GM18502 (cell line): Measurements from ENCODE around the gene MRRF.
"Not testable (repeated sequence)": the region's sequence is repeated elsewhere in the genome, so short reads cannot be mapped to it uniquely, and the experiment has no call there.

Experiments
- ATAC-seq: cut with Tn5 transposase; IDR thresholded peaks from one replicate; pipeline ENCODE4 v1.9.1; 2021; ENCODE audit warnings: mild to moderate bottlenecking; ENCODE audit not compliant: unreplicated experiment, poor library complexity

MRRF gene

DNA sequence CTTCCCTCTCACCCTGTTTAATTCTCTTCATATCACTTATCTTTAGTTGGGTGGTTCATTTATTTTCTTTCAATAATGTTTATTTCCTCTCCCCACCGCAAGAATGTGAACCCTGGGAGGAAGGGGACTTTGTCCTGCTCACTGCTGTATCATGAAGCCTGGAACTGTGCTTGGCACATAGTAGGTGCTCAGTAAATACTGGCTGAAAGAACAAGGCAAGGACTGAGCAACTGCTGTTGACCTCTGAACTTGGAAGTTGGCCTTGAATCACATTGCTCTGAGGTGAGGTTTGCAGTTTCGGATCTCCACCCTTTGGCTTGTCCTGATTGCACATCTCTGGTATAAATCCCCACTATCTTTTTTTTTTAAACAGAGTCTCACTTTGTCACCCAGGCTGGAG lies 84.1 kb downstream of the MRRF start:
- ATAC-seq: no peak

DNA sequence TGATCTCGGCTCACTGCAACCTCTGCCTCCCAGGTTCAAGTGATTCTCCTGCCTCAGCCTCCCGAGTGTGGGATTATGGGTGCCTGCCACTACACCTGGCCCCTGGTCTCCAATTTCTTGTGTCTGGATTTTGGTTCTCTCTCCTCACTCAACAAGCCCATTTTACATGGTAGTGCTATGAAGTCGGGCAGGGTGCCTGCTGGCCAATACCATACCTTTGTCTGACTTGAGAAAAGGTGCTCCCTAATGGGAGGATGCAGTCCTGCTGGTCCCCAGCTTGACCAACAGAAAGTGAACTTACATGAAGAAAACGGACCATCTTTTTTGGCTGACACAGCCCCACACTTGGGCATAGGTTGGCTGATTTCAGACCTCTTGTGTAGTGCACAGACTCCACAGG lies 84.5 kb downstream of the MRRF start:
- no peak for ATAC-seq

DNA sequence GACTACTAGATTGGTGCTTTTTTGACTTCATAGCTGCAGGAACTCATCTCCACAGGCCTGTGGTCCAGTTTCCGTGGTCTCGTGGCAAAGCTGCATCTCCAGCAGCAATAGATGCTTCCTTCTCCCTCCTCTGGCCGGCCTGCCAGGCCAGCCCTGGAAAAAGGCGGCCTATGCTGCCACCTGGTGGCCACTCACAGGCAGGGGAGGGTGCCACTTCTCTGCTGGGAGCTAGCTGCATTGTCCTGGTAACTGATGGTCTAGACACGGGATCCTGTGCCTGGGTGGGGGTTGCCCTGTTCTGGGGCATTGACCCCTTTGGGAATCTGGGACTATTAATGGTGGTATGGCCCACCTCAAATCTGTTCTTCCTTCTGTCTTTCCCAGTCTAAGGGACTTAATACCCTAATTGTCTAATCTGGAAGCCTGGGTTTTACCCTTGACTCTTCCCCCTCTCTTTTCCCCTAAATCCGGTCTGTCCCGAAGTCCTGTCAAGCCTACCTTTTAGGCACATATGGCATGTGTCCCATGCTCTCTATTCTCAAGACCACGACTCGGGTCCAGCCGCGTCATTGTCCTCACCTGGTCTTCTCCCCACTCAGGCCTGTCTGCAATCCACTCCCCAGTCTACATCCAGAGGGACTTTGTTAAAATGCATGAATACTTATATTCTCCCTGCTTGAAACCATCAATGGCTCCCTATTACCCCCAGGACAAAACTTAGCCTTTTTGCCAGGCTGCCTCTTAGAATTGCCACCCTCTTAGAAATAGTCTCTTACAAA lies 86.1 kb downstream of the MRRF start:
- peak; percentile 89 for ATAC-seq

DNA sequence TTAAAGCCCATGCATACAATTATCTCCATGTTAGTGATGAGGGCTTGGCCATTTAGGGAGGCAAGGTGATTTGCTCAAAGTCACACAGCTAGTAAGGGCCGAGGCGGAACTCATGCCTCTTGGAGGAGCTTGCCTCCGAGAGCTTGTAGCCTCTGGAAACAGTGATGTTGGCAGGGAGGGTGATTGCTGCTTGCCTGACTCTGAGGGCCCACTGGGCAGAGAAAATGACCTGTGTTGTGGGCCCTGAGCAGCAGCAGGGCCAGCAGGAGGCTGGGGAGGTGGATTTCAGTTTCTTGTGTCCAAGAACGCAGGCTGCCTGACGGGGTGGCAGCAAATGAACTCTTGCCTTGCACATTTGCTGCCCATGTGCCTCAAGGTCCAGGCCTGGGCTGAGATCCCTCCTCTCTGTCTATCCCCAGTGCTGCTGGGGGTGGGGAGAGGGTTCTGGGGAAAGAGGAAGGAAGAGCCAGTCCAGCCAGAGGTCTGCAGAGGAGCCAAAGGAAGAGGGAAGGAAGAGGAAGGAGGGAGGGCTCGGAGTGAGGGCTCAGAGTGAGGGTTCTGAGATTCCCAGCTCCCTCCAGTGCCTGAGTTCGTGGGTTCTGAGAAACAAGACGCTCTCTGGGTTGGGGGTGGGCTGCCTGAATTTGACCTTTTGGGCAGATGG lies 90.0 kb downstream of the MRRF start:
- no peak for ATAC-seq

DNA sequence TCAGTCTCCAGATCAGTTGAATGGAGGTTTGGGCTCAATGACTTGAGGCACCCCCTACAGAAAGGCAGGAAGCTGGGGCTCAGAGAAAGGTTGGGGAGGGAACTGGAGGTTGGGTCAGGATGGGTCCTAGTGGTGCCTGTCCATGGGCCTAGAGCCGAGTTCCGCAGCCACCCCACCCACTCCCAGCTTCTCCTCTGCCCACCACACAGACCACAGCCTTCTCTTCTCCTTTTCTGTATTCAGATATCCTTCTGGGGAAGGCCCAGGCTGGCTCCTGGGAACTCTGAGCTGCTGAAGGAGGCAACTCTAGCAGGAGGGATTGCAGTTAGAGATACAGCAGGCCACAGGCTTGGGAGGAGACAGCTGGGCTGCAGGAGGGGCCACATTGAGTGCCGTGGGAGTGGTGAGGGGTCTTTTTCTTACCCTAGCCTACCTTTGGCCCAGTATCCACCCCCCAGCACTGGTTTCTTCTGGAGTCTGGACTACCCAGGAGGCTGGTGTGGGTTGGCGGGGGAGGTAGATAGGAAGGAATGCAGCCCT lies 90.7 kb downstream of the MRRF start:
- no peak for ATAC-seq

DNA sequence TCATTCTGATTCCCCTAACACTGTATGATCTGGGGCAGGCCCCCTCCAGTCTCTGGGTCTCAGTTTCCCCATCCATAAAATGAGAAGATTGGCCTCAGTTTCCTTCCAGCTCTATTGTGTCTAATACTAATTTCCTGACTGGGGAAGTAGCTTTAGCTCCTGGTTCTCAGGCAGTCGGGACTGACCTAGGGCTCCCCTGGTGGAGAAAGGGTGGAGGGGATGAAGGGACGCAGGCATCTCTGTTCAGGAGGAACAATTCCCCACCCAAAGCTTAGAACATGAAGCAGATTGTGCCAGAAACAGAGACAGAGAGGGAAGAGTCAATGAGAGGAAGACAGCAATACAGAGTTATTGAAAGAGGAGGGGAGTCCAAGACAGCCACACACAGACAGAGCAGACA lies 91.9 kb downstream of the MRRF start:
- no peak for ATAC-seq

DNA sequence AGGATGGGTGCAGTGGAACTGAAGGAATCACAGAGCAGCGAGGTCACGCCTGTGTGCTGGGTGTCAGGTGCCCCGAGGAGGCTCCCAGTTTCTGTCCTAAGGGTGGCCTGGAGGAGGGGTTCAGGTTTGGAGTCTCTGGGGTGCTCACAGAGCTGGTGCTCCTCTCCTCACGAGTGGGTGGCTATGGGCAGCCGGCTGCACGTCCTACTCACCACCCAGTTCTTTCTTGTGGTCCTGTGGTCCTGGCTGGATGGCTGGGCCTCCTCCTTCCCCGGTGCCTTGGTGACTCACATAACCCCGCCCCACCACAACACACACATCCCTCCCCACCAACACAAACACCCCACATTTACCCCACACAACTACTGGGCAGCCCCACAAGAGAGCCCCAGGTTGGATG lies 96.2 kb downstream of the MRRF start:
- ATAC-seq: no peak

DNA sequence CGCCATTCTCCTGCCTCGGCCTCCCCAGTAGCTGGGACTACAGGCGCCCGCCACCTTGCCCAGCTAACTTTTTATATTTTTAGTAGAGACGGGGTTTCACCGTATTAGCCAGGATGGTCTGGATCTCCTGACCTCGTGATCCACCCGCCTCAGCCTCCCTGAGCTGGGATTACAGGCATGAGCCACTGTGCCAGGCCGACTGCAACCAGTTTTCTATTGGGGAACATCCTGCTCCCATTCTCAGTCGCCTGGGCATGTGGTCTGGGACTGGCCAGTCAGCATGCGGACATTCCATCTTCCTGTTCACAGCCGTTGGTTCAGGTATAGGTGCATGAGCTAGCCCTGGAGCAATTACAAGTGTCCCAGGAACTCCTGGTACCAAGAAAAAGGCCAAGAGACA lies 98.4 kb downstream of the MRRF start:
- not testable (repeated sequence) for ATAC-seq

DNA sequence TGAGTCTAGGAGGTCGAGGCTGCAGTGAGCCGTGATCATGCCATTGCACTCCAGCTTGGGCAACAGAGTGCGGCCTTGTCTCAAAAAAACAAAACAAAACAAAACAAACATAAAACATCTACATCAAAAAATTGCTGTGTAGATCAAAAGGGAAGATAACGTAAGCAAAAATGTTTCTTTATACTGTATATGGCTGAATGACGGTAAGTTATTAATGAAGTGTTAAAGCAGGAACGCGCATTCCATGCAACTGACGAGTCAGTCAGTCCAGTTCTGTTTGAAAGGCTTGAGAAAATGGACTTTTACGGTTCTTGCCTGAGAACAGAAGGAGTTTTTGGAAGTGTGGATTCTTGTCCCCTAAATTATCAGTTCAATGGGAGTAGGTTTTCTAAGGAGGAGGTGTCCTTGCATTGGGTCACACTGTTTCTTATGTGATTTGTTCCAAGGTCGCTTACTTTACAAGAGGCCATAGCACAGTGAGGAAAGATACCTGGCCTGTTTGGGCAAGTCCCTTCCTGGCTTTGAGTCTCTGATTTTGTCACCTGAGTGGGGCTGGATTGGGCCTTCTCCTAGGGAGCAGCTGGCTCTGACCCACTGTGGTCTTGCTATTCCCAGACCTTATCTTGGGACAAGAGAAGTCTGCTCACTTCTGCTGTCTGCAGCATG lies 99.6 kb downstream of the MRRF start:
- no peak for ATAC-seq

DNA sequence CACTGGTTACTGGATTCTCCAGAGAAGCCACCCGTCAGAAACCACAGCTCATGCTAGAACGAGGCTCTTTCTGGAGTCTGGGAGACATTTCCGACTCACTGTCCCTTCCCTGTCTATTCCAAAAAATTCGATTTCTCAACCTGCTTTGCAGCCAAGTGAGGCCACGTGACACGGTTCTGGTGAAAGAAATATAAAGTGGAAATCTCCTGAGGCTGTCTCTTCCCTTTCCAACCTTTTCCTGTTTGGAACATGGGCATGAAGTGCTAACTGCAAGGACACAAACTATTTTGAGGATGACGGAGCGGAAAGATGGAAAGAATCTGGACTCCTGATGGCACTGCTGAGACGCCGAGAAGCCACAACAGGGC lies 100.1 kb downstream of the MRRF start:
- ATAC-seq: no peak

DNA sequence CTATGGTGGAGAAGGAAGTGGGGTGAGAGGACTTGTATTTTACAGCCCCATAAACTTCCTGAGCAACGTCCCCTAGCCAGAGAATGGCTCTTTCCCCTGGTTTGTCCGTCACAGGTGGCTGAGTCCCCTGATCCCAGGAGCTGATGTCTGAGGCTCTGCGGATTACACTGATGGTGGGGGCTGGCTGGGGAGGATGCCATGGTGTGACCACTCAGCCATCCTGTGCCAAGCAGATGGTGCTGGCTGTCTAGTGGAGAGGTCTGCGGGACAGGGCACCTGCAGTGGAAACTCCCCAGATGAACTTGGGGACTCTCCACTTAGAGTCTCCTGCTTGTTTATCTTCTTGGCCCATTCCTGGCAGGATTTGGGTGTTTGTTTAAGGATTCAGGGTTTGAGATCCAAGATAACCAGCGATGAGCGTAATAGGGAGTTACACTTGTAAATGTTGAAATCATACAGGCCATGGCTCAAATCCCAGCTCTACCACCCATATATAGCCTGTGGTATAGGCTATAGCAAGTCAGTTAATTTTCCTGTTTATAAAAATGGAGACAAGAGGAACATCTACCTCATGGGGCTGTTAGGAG lies 101.5 kb downstream of the MRRF start:
- ATAC-seq: no peak

DNA sequence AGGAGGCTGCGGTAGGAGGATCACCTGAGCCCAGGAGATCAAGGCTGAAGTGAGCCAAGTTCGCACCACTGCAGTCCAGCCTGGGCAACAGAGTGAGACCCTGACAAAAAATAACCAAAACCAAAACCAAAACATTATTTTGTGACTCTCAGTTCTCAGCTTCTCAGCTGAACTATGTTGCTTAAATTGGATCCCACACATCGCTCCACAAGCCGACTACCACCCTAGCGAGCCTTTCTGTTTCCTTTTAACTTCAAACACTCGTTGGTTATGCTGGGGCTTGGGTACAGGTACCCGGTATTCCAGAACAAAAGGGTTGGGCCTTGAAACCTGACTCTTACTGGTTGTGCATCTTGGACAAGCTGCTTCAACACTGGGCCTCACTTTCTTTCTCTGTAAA lies 102.4 kb downstream of the MRRF start:
- no peak for ATAC-seq

DNA sequence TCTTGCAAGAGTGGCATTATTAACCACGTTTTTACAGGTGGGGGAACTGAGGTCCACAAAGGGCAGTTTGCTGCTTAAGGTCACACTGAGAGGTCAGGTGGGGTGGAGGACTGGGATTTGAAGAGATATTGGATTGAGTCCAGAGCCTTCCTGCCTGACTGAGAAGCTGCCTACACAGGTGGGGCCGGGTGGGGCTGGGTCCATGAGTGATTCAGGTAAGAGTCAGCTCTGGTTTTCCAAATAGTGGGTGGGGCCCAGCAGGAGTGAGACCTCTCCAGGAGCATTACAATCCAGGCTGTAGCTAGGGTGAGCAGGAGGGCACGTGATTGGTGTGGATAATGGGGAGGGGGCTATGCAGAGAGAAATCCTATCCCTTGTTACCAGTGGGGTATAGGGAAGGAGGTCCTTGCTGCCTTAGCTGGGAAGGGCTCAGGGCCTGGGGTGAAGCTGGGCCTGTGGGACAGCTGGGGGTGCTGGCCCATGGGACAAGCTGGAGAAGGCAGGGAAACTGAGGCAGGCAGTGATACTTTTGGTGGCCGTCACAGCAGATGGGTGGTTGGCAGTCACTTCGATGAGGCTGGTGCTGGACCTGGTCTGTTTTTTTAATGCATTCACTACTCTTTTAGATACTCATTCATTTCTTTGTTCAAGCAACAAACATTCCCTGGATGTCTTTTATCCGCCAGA lies 103.2 kb downstream of the MRRF start:
- no peak for ATAC-seq

DNA sequence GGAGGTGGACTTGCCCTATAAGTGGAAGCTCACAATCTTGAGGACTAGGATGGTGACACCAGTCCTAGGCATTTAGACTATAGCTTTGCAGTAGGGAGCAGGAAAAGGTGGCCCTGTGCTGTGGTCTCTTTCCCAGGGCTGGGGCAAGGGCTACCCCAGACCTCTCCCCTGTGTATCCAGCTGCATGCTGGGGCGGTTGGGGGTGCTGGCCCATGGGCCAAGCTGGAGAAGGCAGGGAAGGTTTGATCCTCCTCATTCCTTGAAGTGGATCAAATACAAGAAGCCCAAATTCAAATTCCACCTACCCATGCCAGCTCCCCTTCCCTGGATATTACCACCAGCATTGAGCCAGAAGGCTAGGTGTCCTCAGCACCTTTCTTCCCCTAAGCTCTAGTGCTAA lies 104.0 kb downstream of the MRRF start:
- ATAC-seq: no peak

DNA sequence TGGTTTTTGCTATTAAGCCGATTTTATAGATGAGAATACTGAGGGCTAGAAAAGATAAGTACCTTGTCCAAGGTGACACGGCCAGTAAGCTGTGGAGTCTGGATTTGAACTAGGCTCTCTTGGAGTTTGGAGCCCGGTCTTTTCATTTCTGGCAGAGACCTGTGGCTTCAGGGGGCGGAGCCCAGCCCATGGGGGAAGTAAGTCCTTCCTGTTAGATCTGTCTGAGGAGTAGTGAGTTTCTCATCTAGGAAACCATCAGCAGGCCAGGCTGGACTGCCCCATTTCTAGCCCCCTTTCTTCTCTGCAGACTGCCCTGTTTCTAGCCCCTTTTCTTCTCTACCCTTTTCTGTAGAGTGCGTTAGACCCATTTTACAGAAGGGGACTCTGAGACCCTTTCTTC lies 105.6 kb downstream of the MRRF start:
- peak; percentile 43 for ATAC-seq

DNA sequence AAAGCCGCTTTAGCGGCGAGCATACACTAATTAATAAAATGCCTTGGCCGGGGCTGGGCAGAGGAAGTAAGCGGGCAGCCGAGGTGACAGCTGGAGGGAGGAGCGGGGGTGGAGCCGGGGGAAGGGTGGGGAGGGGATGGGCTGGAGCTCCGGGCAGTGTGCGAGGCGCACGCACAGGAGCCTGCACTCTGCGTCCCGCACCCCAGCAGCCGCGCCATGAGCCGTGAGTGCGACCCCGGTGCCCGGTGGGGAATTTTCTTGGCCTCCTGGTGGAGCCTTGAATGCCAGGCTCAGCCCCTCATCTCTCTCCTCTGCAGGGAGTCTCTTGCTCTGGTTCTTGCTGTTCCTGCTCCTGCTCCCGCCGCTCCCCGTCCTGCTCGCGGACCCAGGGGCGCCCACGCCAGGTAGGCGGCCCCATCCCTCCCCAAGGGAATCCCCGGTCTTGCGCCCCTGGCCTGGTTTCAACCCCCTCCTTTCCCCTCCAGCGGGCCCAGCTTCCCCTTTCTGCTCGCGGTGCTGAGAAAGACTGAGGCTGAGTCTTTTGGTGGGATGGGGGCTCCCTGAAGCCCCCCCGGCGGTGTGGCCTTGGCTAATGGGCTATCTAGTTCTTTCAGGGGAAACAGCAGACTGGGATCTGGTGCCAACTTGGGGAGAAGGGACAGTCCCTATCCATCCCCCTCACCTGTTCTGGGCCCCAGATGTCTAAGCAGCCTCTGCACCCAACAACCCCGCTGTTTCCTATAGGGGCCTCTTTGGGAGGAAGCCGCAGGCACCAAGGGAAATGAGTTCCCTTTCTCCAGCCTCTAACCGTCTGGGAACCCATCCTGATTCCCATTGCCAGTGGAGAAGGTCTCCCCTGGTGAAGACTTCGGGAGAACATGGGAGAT lies 106.4 kb downstream of the MRRF start, which contains the start of gene PTGS1:
Gene PTGS1, plus strand, starts transcription at position 156 of the 887 bp plus-strand sequence. Its CDS starts 61 bp downstream, at position 217.
- peak; percentile 63 for ATAC-seq

DNA sequence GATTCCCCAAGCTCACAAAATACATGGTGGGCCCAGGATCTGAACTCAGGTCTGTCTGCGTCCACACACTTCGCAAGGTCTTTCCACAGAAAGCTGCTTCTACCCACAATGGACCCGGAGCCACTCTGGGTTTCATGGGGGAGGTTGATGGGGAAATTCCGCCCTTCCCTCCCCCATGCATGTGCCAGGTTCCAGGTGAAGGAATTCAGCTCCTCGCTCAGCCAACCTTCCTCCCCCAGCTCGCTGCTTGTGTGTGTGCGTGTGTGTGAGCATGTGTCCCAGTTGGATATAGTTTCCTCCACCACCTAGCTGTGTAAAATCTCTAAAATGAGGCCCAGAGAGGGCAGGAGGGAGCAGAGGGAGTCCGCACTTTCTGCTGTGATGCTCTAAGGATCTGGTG lies 107.2 kb downstream of the MRRF start:
- ATAC-seq: no peak

DNA sequence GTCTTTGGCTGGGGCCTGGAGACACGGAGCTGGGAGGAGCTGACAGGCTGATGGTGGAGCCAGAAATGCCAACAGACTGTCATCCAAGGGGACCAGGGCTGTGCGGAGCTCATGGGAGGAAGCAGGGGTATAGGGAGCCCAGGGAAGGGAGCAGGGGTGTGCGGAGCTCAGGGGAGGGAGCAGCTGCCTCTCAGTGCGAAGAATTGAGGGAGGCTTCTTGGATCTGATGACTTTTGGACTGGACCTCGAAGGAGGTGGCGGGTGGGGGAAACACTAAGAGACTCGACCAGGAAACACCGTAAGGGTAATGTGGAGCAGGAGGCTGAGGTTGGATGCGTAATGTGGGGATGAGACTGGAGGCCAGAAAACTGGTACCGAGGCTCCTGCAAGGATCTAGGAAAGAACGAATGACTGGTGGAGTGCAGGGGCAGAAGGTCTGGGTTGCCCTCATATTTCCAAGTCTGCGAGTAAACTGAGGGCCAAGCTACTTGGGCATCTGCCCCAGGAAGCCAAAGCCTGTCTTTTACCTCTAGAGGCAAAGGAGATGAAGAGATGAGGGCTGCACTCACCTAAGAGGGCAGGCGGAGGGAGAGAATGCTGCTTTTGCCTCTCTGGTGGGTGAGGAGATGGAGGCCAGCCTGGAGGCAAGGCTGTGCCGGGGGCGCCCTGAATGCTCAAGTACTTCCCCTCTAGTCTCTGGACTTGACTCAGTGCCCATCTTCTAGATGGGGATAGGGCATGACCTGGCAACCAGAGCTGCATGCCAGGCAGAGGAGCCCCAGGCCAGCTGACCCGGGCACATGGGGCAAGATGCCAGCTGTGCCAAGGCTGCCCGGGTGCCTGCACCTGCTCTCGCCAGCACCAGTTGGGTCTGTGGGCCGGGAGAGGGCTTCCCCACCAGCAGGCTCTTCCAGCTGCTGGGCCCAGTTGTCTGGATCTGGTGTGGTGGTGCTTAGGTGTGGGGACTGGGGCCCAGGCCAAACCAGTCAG lies 108.5 kb downstream of the MRRF start:
- no peak for ATAC-seq
